Measurements from ENCODE around the gene TEX44. TPM values are rescaled to one million over a fixed set of nuclear protein-coding genes. Genes with fewer than 3 reads are reported as not detected.

Gene TEX44
- total and polyA plus RNA-seq, 2 of the 13 experiments (the other 11 are each of a cell fraction or from before 2014, with no cell fraction given): not detected

- peak; percentile 39; the same call in 1 of the 2 replicates for TF ChIP-seq MYPOP (CRISPR knock-in tag; IDR thresholded peaks at IDR 0.05)
- TF ChIP-seq ZNF292 (CRISPR knock-in tag; IDR thresholded peaks at IDR 0.05; ENCODE audit: borderline replicate concordance, low read depth): 0 out of 2 replicates have a peak, but pooled peaks have one; percentile 18
- TF ChIP-seq FUBP1 (CRISPR knock-in tag; IDR thresholded peaks at IDR 0.05; ENCODE audit: borderline replicate concordance): no peak
- no peak; the same call in 1 of the 2 replicates for TF ChIP-seq HNF4G (IDR thresholded peaks at IDR 0.05; ENCODE audit: borderline replicate concordance, low read depth, low read length)
- TF ChIP-seq HNF4G (CRISPR knock-in tag; IDR thresholded peaks at IDR 0.05; ENCODE audit: borderline replicate concordance, low read depth): no peak
- TF ChIP-seq ZNF367 (CRISPR knock-in tag; IDR thresholded peaks at IDR 0.05; ENCODE audit: borderline replicate concordance): peak; percentile 81; the same call in 1 of the 2 replicates
- no peak for TF ChIP-seq EZH2 (conservative IDR thresholded peaks at IDR 0.05; ENCODE audit: low read depth, low read length)
- TF ChIP-seq PBX3 (CRISPR knock-in tag; IDR thresholded peaks at IDR 0.05; ENCODE audit: borderline replicate concordance): peak; percentile 84
- TF ChIP-seq TEF (CRISPR knock-in tag; IDR thresholded peaks at IDR 0.05): 0 out of 2 replicates have a peak, but pooled peaks have one; percentile 51
- no peak for TF ChIP-seq SP1 (IDR thresholded peaks at IDR 0.05)
- no peak; the same call in 1 of the 2 replicates for TF ChIP-seq SP1 (CRISPR knock-in tag; IDR thresholded peaks at IDR 0.05)
- no peak for TF ChIP-seq CEBPG (CRISPR knock-in tag; IDR thresholded peaks at IDR 0.05)
- peak; percentile 92 for TF ChIP-seq ZNF30 (CRISPR knock-in tag; IDR thresholded peaks at IDR 0.05)
- no peak for TF ChIP-seq ZFP1 (CRISPR knock-in tag; IDR thresholded peaks at IDR 0.05)
- no peak for TF ChIP-seq ZNF282 (IDR thresholded peaks at IDR 0.05; ENCODE audit: partially characterized antibody)
- TF ChIP-seq ZHX2 (IDR thresholded peaks at IDR 0.05; ENCODE audit: low read depth): no peak; the same call in 1 of the 2 replicates
- TF ChIP-seq ZHX2 (CRISPR knock-in tag; IDR thresholded peaks at IDR 0.05; ENCODE audit: borderline replicate concordance): no peak; the same call in 1 of the 2 replicates
- 0 out of 2 replicates have a peak, but pooled peaks have one; percentile 50 for TF ChIP-seq ZNF530 (CRISPR knock-in tag; IDR thresholded peaks at IDR 0.05; ENCODE audit: low read depth)
Measured at GRCh38 chr2:231613663-231614558, 21.2 kb downstream of the TEX44 start (continued).
